NK-92 (cell line): Measurements from ENCODE around the gene MIDN.

Source experiments
- DNase-seq: peaks from one replicate; lab custom pipeline; 2025; ENCODE audit not compliant: unreplicated experiment; lab: John Stamatoyannopoulos, UW

The MIDN gene

DNA sequence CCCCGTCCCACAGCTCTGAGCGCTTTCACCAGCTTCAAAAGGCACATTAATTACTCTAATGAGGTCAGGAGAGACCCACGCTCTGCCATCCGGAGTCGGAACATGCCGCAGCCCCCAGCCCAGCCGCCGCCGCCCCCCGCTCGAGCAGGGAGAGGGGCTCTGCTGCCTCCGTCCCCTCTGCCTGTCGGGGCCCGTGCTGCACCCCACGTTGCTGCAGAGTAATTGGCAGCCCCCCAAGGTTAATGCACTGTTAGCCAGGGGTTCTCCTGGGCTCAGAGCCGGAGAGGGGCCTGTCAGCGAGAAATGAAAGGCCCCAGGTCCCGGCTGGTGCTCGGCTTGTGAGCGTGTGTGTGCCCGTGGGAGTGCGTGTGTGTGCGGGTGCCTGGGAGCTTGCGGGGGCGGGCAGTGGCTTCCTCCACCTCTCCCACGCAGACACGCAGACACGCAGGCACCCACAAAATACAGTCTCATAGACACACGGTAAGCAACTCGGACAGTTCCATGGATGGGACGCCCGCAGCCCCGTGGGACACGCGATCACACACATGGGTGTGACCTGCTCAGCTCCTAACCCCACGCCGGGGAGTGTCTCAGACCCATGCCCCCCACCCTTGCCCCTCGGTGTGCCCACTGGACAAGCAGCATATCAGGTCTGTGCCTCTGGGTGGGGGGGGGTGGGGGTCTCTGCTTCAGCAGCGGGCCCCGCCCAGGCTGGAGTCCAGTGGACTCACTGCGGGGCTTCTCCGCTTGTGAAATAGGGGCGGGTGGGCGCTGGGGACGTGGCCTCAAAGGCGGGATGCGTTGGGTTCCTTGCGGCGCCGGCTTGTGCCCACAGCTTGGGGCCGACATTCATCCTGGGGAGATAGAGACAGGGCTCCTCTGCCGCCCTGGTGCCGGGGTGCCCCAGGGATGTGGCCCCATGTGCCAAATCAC lies 32.5 kb downstream of the MIDN start:
- DNase-seq = no peak

DNA sequence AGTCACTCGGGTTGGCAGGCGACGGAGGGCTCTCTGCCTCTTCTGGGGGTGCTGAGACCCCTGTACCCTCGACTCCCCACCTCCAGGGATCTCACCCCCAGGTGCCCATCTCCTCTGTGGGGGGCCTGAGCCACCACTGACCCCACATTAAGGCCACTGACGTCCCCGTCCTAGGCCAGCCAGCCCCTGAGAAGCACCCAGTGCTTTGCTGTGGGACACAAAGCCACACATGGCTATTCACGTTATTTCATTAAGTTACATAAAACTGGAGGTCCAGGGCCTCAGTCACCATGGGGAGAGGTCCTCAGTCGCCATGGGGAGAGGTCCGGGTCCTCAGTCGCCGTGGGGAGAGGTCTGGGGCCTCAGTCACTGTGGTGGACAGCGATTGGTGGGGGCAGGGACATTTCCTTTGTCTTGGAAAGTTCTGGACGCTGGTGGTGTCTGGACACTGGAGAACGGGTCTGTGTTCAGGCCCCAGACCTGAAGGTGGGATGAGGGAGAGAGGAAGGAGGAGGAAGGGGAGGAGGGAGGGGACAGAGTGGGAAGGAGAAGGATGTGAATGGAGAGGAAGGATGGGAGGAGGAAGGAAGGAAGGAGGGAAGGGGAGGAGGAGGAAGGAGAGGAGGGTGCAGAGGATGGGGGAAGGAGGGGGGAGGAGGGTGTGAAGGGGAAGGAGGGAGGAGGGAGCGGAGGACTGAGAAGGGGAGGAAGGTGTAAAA lies 33.3 kb downstream of the MIDN start:
- no peak for DNase-seq

GRCh38 chr19:1282588-1283206 lies 34.3 kb downstream of the MIDN start:
- DNase-seq = no peak

- DNase-seq = no peak
These were observed 35.0 kb downstream of the MIDN start for GRCh38 chr19:1283207-1283916.

DNA sequence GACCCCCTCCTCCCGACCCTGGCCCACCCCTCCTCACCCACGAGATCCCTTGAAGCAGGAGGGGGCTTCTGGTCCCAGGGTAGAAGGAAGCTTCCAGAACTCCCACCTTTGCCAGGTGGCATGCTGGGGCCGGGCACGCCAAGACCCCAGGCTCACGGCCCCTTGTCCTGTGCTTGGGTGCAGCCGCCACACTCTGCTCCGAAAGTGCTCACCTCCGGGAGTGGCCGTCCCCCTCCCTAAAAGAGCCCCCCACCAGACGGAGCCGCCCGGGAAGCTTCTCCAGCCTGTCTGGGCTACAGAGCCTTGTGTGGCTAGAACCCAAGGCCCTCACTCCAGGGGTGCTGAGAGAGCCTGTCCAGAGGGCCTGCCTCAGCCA lies 35.5 kb downstream of the MIDN start:
- no peak for DNase-seq

GRCh38 chr19:1284293-1284978 lies 36.1 kb downstream of the MIDN start:
- no peak for DNase-seq

DNA sequence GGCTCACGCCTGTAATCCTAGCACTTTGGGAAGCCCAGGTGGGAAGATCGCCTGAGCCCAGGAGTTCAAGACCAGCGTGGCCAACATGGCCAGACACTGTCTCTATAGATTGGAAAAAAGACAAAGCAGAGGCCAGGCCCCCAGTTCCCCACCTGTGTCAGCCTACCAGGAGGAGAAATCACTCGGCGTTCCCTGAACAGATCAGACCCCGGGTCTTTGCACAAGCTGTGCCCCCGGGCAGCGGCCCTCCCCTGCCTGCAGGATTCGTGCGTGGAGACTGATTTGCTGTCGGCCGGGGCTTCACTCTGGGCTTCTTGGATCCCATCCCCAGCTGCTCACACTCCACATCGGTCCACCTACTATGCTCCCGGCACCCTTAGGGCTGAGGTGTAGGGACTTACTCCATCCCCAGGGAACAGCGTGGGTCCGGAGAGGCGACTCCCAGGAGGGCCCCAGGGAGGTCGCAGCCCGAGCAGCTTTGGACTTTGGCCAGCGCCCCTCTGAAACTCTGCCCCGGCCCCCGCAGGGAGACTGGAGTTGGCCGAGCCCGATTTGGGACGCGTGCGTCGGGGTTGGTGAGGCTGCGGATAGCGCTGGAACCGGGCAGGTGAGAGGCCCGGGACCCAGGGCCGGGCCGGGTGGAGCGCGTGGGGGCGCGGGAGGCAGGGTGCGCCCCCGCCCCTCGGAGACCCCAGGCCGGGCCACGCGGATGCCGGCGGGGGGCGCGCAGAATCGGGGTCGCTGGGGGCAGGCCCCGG lies 36.8 kb downstream of the MIDN start:
- no peak for DNase-seq

DNA sequence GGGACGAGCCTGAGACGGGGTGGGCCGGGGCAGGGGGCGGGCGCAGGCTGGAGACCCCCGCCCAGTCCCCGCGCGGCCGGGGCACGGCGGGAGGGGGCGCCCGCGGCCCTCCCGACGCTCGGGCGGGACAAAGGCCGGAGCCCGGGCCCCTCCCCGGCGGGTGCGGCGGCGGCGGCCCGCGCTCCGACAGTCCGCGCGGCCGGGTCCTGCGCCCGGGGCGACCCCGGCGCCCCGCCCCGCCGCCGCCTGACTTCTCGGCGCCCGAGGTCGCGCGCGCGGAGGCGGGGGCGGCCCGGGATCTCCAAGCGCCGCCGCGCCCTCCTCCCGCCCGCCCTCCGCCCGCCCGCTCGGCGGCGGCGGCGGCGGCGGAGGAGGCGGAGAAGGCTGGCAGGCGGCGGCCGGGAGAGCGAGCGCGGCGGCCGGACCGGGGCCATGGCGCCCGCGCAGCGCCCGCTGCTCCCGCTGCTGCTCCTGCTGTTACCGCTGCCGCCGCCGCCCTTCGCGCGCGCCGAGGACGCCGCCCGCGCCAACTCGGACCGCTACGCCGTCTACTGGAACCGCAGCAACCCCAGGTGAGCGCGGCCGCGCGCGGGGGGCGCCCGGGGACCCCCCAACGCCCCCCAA lies 37.5 kb downstream of the MIDN start, which contains the start of gene EFNA2:
TSS of gene EFNA2 (plus strand) at position 137 of the 624 bp plus-strand sequence. CDS start at position 433, 296 bp downstream.
- DNase-seq = no peak

DNA sequence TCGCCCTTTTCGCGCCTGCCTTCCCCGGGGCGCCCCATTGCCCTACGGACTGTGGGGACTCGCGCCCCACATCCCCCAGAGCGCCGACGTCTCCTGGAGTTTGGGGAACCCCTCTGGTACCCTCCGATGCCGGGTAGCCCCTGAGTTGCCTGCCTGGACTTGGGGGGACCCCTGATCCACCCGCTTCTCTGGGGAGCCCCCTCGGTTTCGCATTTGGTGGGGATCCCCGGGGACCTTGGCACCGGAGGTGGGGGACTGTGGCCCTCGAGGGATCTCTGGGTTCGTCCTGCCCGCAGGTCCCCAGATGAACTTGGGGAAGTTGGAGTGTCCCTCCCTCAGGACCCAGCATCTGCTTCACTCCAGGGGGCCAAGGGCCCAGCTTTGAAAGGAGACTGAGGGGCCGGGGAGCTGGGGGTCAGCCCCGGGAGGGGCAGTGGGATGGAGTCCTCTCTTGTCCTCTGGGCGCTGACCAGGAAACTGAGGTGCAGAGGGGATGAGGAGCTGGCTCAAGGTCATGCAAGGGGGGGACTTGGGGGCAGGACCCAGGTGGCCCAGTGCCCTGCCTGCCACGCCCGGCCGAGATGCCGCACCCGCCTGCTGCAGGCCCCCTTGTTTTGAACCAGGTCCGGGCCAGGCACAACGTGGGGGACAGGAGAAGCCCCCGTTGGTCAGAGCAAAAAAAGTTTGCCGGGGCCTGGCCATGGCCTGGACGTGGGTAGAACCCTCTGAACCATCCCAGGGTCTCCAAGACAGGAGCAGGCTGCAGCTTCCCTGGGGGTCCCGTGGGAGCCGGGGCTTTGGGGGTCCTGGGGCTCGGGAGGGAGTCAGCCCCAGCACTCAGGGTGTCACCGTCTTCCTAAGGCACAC lies 38.3 kb downstream of the MIDN start:
- no peak for DNase-seq

GRCh38 chr19:1287354-1288225 lies 39.2 kb downstream of the MIDN start:
- no peak for DNase-seq

DNA sequence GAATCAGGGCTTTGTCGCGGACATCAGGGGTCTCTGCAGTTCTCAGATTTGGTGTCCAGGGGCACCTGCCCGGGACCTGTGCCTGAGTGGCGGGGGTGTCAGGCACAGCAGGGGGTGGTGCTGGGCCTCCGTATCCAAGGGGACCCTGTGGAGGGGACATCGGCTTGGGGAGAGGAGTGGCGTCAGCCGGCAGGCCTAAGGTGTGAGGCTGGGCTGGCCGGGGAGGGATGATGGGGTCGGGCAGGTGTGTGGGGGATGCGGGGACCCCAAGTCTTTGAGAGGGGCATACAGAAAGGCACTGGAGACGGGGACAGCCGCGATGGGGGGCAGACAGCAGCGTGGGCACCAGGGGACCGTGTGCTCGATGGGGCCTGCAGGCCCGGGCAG lies 39.8 kb downstream of the MIDN start:
- DNase-seq = no peak

GRCh38 chr19:1288833-1289685 lies 40.7 kb downstream of the MIDN start:
- DNase-seq = no peak

DNA sequence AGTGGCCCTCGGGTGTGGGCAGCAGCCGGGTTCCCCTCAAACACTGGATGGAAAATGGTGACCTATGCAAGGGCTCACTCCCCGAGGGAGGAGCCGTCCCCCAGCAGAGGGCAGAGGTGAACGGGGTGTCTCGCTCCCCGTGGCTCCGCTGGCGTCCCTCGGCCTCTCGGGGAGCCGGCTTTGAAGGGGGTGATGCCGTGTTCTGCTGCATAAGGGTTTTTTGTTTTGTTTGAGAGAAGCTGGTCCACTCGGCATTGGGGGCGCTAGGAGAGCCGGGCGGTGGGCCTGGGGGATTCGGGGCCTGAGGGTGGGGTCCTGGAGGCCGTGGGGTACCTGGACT lies 41.3 kb downstream of the MIDN start:
- no peak for DNase-seq

DNA sequence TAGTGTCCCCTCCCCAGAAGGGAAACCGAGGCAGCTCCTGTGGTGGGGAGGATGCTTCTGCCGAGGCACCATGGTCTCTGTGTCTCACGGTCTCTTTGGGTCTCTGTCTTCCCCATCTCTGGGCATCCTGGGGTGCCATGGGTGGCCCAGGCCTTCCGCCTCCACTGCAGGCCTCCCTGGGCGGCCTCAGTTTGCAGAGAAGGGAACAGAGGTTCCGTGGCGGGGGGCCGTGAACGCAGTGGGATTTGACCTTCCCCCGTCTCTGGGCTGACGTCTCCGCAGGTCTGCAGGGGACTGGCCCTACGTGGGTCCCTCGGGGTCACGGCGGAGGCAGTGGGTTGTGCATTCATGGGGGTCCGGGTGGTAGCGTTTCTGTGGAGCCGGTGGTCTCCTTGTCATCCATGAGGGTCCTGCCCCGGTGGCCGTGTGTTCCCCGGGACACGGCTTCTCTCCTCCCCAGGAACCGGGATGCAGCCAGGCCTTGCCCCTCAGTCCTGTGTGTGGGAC lies 41.9 kb downstream of the MIDN start:
- no peak for DNase-seq

GRCh38 chr19:1290703-1291651 lies 42.6 kb downstream of the MIDN start:
- no peak for DNase-seq
